Retinal pigment epithelial cell (primary cell): ENCODE measurements around the gene RCAN2.

Source experiments
- DNase-seq: peaks from one replicate; pipeline ENCODE4 v3.0.0-alpha.2; 2010; ENCODE audit warnings: low read depth
- H3K4me3 ChIP-seq: 2 replicates; pipeline ENCODE4 v1.5.1; 2011; ENCODE audit warnings: mild to moderate bottlenecking, low read length, control low read depth, moderate library complexity
- TF ChIP-seq, protein P1 (sequence below): conservative IDR thresholded peaks from 2 replicates; pipeline ENCODE4 v1.5.1; 2011; ENCODE audit warnings: low read depth, low read length, control low read depth, inconsistent platforms

RCAN2 gene

DNA sequence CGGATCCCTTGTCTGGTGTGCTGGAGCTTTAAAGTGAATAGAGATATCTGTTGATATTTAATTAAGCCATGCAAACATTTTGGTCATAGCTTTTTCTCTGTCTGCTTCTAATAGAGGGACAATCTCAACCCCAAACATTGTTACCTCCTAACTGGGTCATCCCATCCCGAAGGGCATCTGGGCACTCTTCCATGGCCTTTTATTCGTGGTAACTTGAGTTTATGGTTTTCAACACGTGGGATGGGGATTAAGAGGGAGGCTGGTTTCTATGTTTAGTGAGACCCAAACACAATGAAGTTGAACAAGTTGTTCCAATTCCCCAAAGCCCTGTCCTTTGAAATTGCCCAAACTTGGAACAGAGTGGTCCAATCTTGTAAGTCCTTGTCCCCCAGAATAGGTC, 319.1 kb downstream of the RCAN2 start:
- no peak overlapping the region for H3K4me3 ChIP-seq
- TF ChIP-seq, protein P1, sequence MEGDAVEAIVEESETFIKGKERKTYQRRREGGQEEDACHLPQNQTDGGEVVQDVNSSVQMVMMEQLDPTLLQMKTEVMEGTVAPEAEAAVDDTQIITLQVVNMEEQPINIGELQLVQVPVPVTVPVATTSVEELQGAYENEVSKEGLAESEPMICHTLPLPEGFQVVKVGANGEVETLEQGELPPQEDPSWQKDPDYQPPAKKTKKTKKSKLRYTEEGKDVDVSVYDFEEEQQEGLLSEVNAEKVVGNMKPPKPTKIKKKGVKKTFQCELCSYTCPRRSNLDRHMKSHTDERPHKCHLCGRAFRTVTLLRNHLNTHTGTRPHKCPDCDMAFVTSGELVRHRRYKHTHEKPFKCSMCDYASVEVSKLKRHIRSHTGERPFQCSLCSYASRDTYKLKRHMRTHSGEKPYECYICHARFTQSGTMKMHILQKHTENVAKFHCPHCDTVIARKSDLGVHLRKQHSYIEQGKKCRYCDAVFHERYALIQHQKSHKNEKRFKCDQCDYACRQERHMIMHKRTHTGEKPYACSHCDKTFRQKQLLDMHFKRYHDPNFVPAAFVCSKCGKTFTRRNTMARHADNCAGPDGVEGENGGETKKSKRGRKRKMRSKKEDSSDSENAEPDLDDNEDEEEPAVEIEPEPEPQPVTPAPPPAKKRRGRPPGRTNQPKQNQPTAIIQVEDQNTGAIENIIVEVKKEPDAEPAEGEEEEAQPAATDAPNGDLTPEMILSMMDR: no peak
- DNase-seq: no peak
